ENCODE measurements around the gene NGEF.

The NGEF gene

DNA sequence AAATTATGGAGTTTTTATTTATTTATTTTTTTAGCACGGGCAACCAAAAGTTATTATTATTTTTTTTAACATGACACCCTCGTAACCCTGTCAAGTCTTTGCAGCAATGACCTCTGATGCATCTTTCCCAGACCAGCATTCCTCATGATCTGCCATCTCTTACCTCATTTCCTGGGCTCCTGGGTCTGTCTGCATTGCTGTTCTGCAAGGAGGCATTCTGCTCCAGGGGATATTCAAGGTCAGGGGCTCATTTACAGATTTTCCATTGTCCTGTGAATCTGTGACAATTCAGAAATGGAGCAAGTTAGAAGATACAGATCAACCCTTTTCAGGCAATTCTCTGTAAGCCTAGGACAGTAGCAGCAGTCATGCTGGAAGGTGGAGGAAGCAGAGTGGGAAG, 43.0 kb downstream of the NGEF start:
- DNase-seq (ENCODE audit: low spot score): no peak

DNA sequence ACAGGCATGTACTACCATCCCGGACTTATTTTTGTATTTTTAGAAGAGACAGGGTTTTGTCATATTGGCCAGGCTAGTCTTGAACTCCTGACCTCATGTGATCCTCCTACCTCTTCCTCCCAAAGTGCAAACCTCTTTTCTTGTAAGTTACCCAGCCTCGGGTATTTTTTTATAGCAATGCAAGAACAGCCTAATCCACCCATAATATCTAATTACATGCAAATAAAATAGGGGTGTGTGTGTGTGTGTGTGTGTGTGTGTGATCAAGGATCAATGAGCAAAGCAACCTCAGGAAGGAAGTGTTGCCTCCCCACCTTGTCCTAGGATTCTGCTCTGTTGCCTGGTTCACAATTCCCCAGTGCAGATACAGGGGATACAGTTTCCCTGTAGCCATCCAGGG, 45.6 kb downstream of the NGEF start:
- no peak for DNase-seq (ENCODE audit: low spot score)

DNA sequence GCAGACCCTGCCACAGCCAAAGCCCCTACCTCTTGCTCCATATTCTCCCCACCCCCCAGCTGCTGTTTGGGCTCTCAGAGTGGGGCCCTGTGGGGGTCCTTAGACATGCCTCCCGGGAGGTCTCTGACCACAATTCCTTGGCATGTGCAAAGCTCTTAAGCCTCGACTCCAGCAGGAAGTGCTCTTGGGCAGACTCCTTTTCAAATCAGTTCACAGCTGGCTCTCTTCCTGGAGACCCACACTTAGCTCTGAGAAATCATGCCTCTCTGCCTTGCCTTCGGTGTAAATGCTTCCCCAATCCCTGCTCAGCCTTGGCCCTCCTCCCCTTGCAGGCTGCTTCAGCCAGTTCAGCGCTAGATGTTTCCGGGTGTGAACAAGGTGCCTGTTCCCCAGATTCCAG, 46.9 kb downstream of the NGEF start:
- no peak for DNase-seq (ENCODE audit: low spot score)

DNA sequence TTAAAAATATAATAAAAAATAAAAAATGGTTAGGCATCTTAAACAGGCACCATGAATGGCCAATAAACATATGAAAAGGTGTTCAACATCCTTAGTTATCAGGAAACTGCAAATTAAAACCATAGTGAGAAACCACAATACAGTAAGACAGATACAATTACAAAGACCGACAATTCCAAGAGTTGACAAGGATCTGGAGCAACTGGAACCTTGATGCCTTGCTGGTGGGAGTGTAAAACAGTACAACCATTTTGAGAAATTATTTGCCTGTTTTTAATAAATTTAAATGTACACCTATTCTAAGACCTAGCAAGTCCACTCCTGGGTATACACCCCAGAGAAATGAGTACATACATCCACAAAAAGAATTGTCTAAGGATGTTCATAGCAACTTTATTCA, 49.1 kb downstream of the NGEF start:
- no peak for DNase-seq (ENCODE audit: low spot score)

DNA sequence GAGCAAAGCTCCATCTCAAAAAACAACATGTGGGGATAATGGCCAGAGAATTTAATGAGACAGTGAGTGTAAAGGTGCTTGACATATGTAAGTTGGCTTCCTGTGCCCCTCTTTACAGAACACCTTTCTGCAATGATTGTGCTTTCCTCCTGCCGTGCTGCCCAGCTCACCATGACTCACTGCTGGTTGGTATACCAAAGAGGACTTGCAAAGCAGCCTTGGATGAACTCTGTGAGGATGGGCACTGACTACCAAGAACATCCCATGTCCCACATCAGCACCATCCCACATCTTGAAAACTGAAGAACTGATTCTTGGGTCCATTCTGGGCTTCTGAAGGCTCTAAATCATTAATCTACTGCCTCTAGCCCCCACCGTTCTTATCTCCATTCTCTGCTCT, 52.2 kb downstream of the NGEF start:
- no peak for DNase-seq (ENCODE audit: low spot score)

DNA sequence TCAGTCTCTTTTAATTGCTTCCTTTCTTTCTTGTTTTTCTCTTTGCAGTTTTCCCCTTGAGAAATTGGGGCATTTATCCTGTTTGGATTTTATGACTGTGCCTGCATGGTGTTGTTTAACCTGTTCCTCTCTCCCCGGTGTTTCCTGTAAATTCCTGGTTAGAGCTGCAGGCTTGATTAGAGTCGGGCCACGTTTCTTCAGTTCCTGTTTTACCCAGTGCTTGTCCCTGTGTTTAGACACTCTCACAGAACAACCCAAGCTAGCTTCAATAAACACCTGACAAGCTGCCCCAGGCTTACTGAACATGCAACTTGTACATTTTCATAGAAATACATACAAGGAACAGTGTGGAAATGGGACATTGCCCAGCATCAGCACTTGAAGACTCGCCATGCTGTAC, 53.9 kb downstream of the NGEF start:
- no peak for DNase-seq (ENCODE audit: low spot score)

DNA sequence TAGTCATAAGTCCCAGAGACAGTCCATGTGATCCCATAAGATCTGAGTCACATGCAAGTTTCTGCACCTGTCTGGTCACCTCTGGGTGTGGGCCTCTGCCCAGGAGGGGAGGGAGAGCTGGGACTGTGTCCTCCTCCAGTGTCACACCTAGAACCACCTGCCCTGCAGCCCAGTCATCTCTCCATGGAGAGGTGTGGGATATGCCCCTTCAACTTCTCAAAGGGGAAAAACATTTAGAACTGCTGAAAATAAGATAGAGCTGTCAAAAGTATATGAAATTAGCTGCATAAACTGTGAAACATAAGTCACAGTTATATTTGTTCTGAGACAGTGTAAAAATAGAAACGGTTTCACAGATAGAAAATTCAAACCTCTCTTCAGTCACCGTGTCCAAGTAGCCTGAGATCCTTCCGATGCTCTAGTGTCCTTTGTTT, 55.4 kb downstream of the NGEF start:
- DNase-seq (ENCODE audit: low spot score): no peak

DNA sequence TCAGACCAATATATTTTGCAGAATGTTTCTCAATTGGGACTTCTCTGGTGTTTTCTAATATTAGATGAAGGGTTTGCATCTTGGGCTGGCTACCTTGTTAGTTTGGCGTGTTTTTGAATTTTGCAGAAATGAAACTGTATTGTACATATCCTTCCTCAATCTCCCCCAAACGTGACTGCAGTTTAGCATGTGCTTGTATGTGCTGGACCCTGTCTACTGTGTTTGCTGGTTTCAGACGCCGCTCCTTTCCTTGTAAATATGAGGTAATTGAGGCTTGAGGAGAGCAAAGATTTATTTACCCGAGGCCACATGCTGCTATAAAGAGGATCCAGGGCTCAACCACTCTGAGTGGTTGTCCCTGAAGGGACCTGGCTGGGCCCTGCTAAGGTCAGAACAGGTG, 57.2 kb downstream of the NGEF start:
- no peak for DNase-seq (ENCODE audit: low spot score)

DNA sequence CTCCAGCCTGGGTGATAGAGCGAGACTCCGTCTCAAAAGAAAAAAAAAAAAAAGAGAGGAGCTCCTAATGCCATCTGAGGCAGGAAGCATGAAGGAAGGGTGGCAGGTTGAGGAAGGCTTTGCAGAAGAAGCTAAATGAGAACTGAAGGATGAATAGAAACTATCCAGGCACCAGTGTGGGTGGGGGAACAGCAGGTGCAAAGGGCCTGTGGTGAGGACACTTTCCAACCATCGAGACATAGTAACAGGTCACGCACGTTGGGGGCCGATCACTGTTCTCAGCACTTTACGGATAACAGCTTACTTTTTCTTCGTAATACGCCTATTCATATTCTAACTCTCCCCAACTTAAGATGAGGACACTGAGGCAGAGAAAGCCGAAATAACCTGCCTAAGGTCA, 58.4 kb downstream of the NGEF start:
- no peak for DNase-seq (ENCODE audit: low spot score)

DNA sequence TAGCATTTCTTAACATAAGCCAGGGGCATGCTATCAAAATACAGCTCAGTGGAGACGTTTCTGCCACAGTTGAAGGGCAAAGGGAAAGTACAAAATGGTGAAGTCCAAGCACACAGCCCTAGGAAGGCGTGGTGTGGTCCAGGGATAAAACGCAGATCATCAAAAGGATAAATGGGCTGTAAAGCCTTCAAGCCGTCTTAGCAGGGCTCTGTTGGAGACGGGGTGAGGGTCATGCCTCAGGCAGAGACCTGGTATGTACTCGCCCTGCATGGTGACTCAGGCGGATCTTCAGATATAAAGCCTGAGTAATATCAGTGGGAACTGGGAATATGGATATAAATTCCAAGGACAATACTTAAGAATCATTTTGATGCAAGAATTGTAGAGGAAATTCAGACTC, 61.2 kb downstream of the NGEF start:
- no peak for DNase-seq (ENCODE audit: low spot score)

DNA sequence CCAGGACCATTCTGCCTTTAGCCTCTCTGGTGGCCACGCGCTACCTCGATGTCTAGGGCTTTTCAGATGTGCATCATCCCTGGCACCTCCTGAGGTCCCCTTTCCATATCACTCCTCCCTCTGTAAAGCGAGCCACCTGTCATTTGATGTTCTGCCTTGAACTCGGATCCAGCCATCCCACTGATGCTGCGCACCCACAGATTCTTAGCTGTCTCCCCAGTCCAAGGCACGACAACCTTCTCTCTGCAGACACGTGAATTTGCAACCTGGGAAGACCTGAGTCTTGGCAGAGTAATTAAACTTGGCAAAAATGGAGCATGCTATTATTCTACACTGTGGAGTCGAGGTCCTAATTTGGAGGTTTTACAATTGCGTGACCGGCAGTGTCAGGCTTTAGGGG, 61.9 kb downstream of the NGEF start:
- DNase-seq (ENCODE audit: low spot score): no peak

DNA sequence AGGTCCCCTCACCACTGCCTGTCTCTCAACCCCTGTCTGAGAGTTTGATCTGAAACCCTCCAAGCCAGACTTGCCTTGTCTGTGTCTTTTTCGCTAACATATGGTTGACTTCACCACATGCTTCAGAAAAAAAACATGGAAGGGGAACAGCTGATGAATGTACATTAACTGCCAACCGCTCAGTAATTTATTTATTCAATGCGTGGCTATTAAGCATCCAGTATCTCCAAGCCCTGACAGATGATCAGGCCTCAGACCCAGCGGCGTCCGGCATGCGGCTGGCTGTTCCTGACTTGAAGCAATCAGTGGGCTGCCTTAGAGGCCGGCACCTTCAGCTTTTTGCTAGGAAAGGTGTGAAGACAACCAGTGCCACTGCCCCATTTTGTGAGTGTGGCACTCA, 62.3 kb downstream of the NGEF start:
- DNase-seq (ENCODE audit: low spot score): no peak

DNA sequence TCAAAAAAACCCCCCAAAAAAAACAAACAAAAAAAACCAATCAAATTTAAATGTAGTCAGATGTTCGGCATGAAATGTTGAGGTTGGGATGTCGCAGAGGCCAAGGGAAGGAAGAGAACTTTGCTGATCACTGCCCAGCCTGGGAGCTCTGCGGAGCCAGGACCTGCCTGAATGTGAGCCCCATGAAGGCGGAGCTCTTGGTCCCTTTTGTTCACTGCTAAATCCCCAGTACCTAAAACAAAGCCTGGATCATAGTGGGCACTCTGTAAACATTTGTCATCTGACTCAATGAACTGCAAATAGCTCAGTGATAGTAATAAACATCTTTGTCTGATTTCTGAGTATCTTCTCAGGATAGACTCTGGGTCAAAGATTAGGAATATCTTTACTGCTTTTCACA, 64.0 kb downstream of the NGEF start:
- no peak for DNase-seq (ENCODE audit: low spot score)

DNA sequence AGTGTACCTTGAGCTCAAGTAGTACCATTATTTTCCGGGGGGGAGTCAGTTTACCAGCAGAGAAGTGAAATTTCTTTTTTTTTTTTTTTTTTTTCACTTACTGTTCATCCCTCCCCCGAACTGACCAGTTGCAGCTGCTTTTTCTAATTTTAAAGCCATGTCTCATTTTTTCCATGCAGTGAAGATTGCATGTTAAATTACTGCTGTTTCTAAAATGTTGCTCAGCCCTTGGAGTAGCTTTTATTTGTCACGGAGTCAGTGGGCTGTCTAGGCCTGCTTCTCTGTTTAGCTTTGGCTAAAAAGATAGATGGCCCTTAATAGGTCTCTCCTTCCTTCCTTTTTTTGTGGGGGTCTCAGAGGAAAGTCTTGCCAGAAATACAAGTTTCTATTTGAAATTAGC, 70.2 kb downstream of the NGEF start:
- DNase-seq (ENCODE audit: low spot score): no peak

DNA sequence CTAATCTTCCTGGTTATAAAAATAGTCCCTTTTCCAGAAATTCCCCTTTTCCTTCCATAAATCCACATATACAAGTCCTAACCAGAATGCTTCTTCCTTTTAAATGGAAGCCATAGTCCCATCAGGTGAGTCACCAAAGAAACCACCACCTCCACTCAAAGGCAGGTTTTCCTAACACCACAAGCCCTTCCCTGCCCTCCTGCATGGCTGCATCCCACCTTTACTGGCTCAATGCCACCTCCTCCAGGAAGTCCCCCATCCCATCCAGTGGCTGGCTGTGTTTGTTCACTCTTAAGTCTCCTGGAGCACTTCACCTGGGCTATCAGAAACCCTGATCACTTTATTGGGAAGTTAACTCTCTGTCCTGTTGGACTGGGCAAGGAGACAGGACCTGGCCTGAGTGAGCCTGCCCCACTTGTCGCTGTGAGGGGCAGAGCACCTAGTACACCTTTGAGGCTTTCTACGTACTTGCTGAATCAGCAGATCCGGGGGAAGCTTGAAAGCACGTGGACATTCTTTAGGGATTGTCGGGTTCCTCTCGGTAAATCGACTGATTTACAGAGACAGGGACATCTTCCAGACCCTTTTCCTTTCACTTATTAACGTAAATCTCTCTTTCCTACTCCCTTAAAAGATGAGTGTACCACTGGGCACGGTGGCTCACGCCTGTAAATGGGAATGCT, 71.0 kb downstream of the NGEF start:
- DNase-seq (ENCODE audit: low spot score): no peak

DNA sequence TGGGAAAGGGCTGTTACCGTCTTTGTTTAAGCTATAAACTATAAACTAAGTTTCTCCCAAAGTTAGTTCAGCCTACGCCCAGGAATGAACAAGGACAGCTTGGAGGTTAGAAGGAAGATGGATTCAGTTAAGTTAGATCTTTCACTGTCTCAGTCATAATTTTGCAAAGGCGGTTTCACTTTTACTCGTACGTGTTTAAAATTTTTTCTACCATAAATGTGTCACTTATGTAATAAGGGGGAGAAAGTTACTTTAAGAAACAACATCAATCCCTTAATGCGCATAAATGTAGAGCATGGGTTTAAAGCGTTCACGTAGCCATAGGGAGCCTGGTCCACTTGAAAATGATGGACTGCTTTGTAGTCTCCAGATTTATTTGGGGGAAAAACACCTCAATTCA, 71.7 kb downstream of the NGEF start:
- DNase-seq (ENCODE audit: low spot score): no peak

DNA sequence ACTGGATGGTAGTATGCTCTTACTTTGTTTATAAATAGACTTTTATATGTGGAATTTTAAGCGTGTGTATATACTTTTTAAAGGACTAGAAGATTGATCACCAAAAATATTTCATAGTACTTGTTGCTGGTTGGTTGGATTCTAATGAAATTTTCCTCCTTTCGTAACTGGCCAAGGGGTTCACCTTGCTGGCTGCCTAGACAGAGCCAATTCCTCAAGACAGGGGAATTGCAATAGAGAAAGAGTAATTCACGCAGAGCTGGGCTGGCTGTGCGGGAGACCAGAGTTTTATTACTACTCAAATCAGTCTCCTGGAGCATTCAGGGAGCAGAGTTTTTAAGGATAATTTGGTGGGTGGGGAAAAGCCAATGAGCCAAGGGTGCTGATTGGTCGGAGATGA, 72.3 kb downstream of the NGEF start:
- DNase-seq (ENCODE audit: low spot score): no peak

DNA sequence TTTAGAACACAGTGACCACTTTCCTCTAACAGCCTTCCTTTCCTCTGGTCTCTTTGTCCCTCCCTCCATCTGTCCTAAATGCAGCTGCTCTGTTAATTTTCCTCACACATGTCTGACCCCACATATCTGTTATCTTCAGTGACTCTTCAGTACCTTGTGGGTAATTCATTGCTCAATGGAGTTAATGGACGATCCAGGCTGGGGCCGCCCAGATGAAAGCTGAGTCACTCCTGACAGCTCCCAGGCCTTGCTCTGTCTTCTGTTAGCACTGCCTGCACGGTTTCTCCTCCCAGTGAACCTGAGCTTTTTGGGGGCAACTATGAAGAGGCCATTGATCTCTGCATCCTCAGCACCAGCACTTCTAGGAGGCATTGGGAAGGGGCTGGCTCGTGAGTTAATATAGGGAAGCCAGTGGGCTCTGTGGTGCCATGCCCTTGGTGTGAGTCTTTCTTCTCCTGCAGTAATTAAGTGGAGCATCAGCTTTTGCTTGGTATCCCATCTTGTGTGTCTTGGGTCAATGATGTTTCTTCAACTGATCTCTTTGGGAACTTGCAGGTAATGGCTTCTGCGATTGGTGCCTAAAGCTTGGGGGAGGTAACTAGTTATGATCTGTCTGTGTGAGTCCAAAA, 75.7 kb downstream of the NGEF start:
- no peak for DNase-seq (ENCODE audit: low spot score)

DNA sequence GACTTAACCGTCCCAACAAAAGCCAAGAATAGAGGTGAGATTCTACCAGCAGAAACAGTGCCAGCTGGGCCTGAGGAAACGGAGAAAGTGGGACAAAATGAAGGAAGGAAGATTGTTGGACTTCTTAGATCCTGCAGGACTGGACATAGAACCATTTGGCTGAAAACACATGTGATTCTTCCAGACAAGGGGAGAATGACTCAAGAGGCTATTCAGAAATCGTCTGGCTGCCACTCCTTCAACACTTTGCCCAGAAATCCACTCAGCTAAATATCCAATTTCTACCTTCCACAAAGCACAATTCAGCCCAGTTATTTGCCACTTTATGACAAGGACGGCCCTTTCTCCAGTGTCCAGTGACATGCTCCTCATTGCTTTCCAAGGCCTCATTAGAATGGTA, 81.4 kb downstream of the NGEF start:
- DNase-seq (ENCODE audit: low spot score): no peak

DNA sequence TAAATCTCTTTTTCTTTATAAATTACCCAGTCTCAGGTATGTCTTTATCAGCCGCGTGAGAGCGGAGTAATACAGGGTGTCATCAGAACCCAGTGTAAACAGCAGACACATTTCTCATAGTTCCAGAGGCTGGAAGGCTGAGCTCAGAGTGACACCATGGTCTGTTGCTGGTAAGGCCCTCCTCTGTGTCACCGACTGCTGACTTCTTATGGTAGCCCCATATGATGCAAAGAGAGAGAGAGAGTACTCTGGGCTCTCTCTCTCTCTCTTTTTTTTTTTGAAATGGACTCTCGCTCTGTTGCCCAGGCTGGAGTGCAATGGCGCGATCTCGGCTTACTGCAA, 83.0 kb downstream of the NGEF start:
- no peak for DNase-seq (ENCODE audit: low spot score)

DNA sequence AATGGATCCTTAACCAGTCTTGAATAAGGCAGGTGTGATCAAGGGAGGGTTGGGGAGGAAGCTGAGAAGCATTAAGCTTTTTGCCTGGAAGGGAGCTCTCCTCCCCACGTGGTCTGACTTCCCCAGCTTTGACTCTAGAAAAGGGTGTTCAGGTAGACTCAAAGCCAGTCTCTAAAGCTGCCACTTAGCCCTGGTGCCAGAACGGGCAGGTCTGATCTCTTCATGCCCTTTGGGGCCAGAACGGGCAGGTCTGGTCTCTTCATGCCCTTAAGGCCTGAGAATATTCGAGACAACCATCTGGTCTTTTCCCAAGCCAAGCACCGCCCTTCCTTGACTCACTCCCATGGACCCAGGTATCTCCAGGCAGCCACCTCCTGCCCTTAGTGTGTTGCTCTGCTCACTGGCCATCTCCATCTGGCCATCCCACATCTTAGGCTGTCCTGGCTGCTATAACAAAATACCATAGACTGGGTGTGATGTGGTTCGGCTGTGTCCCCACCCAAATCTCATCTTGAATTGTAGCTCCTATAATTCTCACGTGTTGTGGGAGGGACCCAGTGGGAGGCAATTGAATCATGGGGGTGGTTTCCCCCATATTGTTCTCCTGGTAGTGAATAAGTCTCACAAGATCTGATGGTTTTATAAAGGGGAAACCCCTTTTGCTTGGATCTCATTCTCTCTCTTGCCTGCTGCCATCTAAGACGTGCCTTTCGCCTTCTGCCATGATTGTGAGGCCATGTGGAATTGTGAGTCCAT, 83.6 kb downstream of the NGEF start:
- no peak for DNase-seq (ENCODE audit: low spot score)

DNA sequence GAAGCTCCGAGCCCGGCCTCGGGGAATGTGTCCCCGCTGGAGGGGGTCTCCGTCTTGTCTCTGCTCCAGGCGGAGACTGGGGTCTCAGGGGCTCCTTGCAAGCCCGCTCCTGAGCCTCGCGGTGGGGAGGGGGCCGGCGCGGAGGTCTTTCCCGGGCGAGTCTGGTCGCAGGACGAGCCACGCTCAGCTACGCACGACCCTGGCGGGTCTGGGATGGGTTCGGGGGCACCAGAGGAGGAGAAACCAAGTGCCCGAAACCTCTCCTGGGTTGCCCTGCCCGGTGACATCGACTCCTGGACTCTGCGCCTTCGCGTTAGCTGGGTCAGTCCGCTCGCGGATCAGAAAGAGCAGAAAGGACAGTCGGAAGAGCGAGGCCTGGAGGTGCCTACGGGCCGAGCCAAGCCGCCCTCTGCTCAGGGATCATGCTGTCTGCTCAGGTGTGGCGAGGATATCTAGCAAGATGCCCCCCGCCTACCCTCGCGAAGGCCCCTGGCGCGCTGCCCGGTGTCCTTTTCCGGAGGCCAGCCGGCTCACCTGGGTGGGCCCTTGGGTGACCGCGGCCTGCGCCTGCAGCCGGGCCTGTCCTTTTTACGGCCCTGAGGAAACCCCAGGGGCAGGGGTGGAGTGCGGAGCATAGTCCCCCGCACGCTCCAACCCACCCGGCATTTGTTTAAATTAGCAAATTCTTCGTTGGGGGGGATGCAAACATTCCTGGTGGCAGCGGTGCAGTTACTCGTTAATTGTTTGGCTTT, 84.3 kb downstream of the NGEF start:
- DNase-seq (ENCODE audit: low spot score): no peak
